HG02678 (cell line): ENCODE data around the gene AKAP14.
A peak's percentile ranks its signal among the peaks of the same experiment; 100 is the strongest.
"Not testable (repeated sequence)": the region's sequence is repeated elsewhere in the genome, so short reads cannot be mapped to it uniquely, and the experiment has no call there.

Experiments
- ATAC-seq: cut with Tn5 transposase; IDR thresholded peaks from one replicate; pipeline ENCODE4 v1.9.1; 2021; ENCODE audit warnings: mild to moderate bottlenecking, moderate library complexity; ENCODE audit not compliant: unreplicated experiment

Gene AKAP14

DNA sequence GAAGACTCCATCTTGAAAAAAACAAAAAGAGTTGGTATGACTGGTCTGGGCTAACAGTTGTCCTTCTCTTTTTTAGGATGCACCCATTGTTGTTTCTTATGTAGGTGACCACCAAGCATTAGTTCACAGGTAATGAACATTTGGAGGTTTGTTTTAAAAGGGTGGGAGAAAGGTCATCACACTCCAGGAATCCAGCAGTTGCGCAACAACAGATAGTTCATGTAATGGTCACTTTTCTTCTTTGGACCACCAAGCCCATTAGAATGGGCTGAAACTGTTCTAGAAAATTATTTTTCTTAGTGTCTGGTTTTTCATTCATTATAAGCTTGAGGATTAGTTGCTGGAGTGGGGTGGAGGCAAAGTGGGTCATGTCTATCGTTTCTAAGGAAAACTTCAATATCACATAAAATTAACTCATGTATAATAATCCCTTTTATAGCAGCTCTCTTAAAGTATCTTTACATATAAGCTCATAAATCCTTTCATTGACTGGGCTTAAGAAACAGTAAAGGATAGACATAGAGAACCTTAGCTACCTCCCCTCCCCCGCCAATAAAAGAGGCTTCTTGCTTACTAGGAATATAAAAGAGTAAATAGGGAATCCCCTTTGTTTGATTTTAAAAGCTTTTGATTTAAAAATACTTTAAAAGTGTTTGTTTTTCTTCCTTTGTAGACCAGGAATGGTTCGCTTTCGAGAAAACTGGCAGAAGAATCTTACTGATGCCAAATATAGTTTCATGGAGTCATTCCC is 24.3 kb downstream of the AKAP14 start:
- no peak for ATAC-seq

DNA sequence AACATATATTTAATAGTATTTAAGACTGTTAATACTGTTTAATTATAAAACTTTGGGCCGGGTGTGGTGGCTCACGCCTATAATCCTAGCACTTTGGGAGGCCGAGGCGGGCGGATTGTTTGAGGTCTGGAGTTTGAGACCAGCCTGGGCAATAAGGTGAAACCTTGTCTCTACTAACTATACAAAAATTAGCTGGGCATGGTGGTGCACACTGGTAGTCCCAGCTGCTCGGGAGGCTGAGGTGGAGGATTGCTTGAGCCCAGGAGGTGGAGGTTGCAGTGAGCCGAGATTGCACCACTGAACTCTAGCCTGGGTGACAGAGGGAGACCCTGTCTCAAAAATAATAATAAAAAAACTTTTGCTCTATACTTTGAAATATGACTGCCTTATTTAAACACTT is 26.7 kb downstream of the AKAP14 start:
- ATAC-seq: not testable (repeated sequence)

GRCh38 chrX:119935215-119935874 is 39.7 kb downstream of the AKAP14 start:
- ATAC-seq: no peak

DNA sequence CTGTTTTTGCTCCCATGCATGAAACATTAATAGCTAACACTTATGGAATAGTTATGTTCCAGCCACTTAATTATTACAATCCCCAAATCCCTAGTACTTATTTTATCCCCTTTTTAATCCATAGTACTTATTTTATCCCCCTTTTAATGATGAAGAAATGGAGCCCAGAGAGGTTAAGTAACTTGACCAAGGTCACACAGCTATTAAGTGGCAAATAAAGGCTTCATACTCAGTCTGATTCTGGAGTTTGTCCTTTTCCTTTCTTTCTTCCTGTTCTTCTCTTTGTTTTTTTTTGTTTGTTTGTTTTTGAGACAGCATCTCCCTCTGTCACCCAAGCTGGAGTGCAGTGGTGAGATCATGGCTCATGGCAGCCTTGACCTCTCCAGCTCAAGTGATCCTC is 45.6 kb downstream of the AKAP14 start:
- no peak for ATAC-seq

DNA sequence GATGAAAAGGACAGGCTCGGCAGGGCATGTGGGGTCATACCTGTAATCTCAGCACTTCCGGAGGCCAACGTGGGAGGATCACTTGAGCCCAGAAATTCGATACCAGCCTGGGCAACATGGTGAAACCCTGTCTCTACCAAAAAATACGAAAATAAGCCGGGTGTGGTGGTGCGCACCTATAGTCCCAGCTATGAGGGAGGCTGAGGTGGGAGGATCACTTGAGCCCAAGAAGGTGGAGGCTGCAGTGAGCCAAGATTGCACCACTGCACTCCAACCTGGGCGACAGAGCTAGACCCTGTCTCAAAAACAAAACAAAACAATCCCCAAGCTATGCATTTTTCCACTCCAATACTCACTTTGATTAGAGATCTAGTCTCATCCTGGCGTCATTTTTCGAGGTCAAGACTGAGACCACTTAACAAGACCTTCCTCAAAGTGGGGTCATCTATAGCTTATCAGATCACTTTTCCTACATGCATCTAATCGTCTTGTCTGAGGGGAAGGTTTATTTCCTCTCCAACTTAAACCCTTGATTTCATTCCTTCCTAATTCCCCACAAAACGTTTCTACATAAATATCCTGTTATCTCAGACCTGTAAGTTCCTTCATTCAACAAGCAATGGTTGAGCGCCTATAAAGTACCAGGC is 46.6 kb downstream of the AKAP14 start:
- ATAC-seq: no peak

DNA sequence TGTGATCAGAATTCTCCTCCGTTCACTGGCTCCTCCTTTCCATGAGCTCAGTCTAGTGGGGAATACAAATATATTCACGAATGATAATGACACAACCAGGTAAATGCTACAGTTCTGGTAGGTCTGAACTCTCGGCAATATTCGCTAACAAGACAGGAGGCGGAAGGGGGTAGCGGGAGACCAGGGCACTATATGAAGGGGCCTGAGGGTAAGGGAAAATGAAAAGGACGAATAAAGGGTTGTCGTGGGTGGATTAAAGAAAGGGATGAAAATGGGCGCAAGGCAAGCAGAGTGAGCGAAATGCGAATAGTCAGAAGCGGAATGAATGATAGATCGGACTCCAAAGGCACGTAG is 47.1 kb downstream of the AKAP14 start:
- peak; percentile 9 for ATAC-seq

DNA sequence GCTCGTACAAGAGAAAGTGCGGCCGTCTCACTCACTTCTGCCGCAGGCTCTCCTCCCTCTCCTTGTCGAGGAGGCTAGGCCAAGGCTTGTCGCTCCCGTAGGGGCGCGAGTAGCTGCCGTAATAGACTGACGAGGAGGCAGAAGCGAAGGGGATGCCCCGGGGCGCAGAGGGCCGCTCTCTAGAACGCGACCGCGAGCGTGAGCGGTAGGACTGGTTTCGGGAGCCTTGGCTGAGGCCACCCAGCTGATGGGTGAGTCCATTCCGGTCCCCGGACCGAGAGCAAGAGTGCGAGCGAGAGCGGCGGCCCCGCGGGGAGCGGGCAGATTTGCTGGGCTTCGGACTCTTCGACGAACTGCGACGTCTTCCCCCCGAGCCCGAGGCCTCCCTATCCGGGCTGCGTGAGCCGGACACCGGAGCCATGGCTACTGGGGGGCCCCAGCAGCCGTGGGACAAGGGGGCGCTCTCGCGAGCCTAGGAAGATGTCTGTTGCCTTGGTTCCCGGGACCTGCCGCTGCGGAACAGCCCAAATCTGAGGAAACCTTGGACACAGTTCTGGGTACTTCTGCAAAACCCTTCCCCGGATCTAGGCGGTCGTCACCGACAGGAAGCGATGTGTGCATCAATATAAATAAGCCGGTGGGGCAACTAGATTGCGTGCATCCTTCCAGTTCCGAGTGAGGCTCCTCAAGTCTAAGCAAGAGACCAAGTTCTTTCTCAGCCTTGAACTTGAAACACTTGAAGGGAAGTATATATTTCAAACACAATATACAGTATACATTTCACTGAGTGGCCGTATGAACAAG is 47.7 kb downstream of the AKAP14 start, which contains the start of gene NKAP:
Gene NKAP, minus strand, starts transcription at position 567 of the 804 bp plus-strand sequence. Its CDS starts 146 bp downstream, at position 421.
- peak; percentile 73 for ATAC-seq

DNA sequence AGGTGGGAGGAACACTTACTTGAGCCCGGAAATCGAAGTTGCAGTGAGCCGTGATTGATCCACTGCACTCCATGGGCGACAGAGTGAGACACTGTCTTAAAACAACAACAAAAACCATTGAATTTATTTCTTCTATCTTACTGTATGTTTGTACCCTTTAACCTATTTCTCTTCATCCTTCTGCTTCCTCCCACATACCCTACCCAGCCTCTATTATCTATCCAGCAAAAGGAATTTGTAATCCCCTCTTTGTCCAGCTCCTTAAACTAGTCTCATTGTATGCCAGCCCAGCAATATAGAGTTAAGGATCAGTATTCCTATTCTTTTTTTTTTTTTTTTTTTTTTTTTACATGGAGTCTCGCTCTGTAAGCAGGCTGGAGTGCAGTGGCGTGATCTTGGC is 49.8 kb downstream of the AKAP14 start:
- no peak for ATAC-seq

DNA sequence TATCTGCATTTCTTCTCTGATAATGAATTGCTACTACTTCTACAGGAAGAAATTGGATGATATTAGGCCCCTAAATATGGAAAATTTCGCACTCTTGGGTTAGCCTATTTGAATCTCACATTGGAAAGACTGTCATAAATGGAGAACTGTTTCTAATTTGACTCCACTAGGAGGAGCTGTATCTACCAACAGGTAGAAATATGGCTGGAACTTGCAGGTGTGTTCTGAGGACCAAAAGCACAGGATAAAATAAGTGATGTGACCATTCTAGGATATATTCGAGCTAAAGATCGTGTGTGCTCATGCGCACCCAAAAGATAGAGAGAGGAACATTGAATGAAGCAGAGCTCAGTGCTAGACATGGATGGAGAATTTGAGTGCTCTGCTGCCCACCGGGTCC is 52.7 kb downstream of the AKAP14 start:
- no peak for ATAC-seq

DNA sequence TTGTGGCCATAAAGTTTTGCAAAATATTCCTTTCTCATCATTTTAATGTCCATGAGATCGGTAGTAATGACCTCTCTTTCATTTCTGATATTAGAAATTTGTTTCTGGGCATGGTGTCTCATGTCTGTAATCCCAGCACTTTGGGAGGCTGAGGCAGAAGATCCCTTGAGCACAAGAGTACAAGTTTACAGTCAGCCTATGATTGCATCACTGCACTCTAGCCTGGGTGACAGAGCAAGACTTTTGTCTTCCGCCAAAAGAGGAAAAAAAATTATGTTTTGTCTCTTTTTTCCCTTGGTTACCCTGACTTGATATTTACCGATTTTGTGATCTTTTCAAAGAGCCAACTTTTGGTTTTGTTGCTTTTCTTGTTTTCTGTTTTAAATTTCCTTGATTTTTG is 58.7 kb downstream of the AKAP14 start:
- no peak for ATAC-seq

DNA sequence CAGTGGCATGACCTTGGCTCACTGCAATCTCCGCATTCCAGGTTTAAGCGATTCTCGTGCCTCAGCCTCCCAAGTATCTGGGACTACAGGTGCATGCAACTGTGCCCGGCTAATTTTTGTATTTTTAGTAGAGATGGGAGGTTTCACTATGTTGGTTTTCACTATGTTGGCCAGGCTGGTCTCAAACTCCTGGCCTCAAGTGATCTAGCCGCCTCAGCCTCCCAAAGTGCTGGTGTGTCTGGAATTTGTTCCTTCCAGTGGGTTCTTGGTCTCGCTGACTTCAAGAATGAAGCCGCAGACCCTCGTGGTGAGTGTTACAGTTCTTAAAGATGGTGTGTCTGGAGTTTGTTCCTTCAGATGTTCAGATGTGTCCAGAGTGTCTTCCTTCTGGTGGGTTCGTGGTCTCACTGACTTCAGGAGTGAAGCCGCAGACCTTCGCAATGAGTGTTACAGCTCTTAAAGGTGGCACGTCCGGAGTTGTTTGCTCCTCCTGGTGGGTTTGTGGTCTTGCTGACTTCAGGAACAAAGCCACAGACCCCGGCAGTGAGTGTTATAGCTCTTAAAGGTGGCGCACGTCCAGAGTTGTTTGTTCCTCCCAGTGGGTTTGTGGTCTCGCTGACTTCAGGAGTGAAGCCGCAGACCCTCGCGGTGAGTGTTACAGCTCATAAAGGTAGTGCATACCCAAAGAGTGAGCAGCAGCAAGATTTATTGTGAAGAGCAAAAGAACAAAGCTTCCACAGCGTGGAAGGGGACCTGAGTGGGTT is 60.3 kb downstream of the AKAP14 start:
- ATAC-seq: not testable (repeated sequence)

DNA sequence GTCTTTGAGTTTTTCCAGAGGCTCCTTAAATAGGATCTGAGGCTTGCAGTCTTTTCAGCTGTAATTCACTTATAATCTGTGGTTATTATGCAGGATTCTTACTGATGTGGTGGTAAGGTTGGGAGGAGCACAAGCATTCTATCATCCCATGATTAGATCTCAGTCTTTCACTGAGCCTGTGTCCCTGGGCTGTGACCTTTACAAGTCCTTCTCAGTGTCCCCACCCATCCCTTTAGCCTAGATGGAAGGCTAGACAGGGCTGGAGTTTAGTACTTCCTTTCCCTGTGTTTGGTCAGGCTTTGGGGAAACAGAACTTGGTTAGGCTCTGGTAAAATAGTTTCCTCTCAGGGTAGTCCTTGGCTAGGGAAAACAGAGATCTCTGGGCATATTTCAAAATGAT is 64.9 kb downstream of the AKAP14 start:
- ATAC-seq: no peak

GRCh38 chrX:119966837-119967236 is 71.1 kb downstream of the AKAP14 start:
- ATAC-seq: not testable (repeated sequence)
